ENCODE results near the gene WNK2. TPM values are rescaled to one million over a fixed set of nuclear protein-coding genes. Genes with fewer than 3 reads are reported as not detected.
"Not testable (repeated sequence)": the region's sequence is repeated elsewhere in the genome, so short reads cannot be mapped to it uniquely, and the experiment has no call there.

WNK2 gene
- total RNA-seq, 2 experiments from 2014 or later = 3.3 to 4.6 TPM

- no peak overlapping the region for H3K4me3 Mint-ChIP-seq
- H3K27me3 Mint-ChIP-seq = no peaks in the 10 kb centered on the region
- peaks cover 9% of the 10 kb centered on the region for H3K4me1 Mint-ChIP-seq
- ChIA-PET POLR2A (no interaction called here), CTCF (interaction anchor here (0.7 kb wide), 2 partner anchors 11 to 438 kb away, joined by 3 to 4 read pairs; no protein-coding TSS in a partner anchor)
- intact Hi-C loops (cut with DNase I, micrococcal nuclease) = no loop called here
- H3K9me3 Mint-ChIP-seq (ENCODE audit: low read depth) = peaks cover 4% of the 10 kb centered on the region
- DNase-seq = peak; percentile 41
- ATAC-seq = peak; percentile 99
- H3K27ac Mint-ChIP-seq = peak overlapping the region; percentile 19
- no peaks in the 10 kb centered on the region for H3K36me3 Mint-ChIP-seq (ENCODE audit: low read depth)
Observed at GRCh38 chr9:93357649-93358048, 173.7 kb downstream of the WNK2 start.

DNA sequence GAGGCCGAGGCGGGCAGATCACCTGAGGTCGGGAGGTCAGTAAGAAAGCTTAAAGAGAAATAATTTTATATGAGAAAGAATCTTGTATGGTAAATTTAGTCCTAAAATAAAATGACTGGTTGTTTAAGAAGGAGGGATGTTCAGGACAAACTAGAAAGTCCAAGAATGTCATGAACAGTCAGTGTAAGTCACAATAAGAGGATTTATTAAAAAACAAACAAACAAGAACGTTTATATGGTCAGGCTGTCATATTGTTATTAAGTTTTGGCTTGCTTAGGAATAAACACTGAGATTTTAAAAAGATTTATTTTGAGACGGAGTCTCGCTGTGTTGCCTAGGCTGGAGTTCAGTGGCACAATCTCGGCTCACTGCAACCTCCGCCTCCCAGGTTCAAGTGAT is 176.0 kb downstream of the WNK2 start:
- H3K9me3 Mint-ChIP-seq (ENCODE audit: low read depth); intact Hi-C loops (cut with DNase I, micrococcal nuclease); DNase-seq; H3K4me1 Mint-ChIP-seq; H3K27ac Mint-ChIP-seq; H3K27me3 Mint-ChIP-seq; H3K36me3 Mint-ChIP-seq (ENCODE audit: low read depth); ATAC-seq; H3K4me3 Mint-ChIP-seq; POLR2A ChIA-PET: not testable (repeated sequence)
- CTCF ChIA-PET = interaction anchor here (0.6 to 1.4 kb wide), 2 partner anchors 16 to 25 kb away, joined by 3 read pairs; no protein-coding TSS in a partner anchor

DNA sequence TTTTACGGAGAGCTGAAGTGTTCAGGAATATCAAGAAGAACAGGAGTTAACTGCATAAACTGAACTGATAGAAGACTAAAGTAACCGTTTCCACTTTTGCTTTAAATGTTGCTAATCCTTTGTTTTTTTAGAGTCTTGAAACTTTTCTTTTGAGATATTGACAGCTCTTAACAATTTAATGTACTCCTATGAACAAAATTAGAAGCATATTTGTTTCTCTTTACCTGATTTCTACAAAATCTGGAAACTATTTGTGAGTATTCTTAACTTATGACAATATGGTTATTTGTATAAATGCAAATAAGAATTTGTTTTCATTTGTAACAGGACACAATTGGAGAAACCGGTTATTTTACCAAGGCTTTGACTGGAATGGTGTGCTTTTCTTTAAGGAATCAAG is 178.1 kb downstream of the WNK2 start:
- peaks cover 7% of the 10 kb centered on the region for H3K9me3 Mint-ChIP-seq (ENCODE audit: low read depth)
- peaks cover 9% of the 10 kb centered on the region for H3K4me1 Mint-ChIP-seq
- ChIA-PET POLR2A (no interaction called here), CTCF (no interaction called here)
- intact Hi-C loops (cut with DNase I, micrococcal nuclease) = no loop called here
- no peaks in the 10 kb centered on the region for H3K36me3 Mint-ChIP-seq (ENCODE audit: low read depth)
- H3K27ac Mint-ChIP-seq = no peak overlapping the region
- no peaks in the 10 kb centered on the region for H3K27me3 Mint-ChIP-seq
- ATAC-seq = no peak
- H3K4me3 Mint-ChIP-seq = no peak overlapping the region
- no peak for DNase-seq

GRCh38 chr9:93364734-93365426 is 180.9 kb downstream of the WNK2 start:
- ChIA-PET CTCF (no interaction called here), POLR2A (no interaction called here)
- H3K27ac Mint-ChIP-seq = no peak overlapping the region
- no peaks in the 10 kb centered on the region for H3K36me3 Mint-ChIP-seq (ENCODE audit: low read depth)
- no peak for ATAC-seq
- H3K27me3 Mint-ChIP-seq = no peaks in the 10 kb centered on the region
- no peaks in the 10 kb centered on the region for H3K4me1 Mint-ChIP-seq
- DNase-seq = no peak
- H3K9me3 Mint-ChIP-seq (ENCODE audit: low read depth) = peaks cover 7% of the 10 kb centered on the region
- H3K4me3 Mint-ChIP-seq = no peak overlapping the region
- intact Hi-C loops (cut with DNase I, micrococcal nuclease) = no loop called here

- Mint-ChIP-seq H3K4me3 (no peak overlapping the region), H3K4me1 (no peaks in the 10 kb centered on the region), H3K9me3 (ENCODE audit: low read depth) (peaks cover 5% of the 10 kb centered on the region), H3K27ac (no peak overlapping the region), H3K36me3 (ENCODE audit: low read depth) (no peaks in the 10 kb centered on the region), H3K27me3 (no peaks in the 10 kb centered on the region)
- intact Hi-C loops (cut with DNase I, micrococcal nuclease) = no loop called here
- ATAC-seq (no peak), DNase-seq (no peak)
- POLR2A ChIA-PET = no interaction called here
- CTCF ChIA-PET = no interaction called here
Observed at GRCh38 chr9:93365427-93366118, 181.6 kb downstream of the WNK2 start.

- DNase-seq (no peak), ATAC-seq (no peak)
- intact Hi-C loops (cut with DNase I, micrococcal nuclease) = no loop called here
- no peak overlapping the region for H3K4me3 Mint-ChIP-seq
- ChIA-PET CTCF (no interaction called here), POLR2A (no interaction called here)
- no peaks in the 10 kb centered on the region for H3K4me1 Mint-ChIP-seq
- H3K36me3 Mint-ChIP-seq (ENCODE audit: low read depth) = no peaks in the 10 kb centered on the region
- peaks cover 5% of the 10 kb centered on the region for H3K9me3 Mint-ChIP-seq (ENCODE audit: low read depth)
- no peaks in the 10 kb centered on the region for H3K27me3 Mint-ChIP-seq
- no peak overlapping the region for H3K27ac Mint-ChIP-seq
Observed at GRCh38 chr9:93366119-93366447, 182.1 kb downstream of the WNK2 start.

DNA sequence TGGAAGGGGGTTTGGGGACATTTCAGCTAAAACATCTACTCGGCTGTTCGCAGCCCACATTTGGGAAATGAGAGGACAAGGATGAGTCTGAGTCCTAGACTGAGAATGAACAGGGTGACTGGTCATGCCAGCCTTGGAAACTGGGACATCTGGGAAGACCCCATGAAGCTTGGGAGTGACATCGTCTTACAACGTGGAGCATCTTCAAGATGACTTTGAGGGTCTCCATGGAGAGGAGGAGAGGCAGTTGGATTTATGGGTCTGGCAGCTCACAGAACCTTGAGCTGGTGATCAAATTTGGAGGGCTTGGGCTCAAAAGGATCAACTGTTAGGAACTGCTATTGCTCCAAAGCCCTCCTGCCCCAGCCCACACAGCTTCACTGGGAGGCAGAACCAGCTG is 182.5 kb downstream of the WNK2 start:
- POLR2A ChIA-PET; H3K27ac Mint-ChIP-seq; H3K36me3 Mint-ChIP-seq (ENCODE audit: low read depth); DNase-seq; H3K4me1 Mint-ChIP-seq; CTCF ChIA-PET; H3K9me3 Mint-ChIP-seq (ENCODE audit: low read depth); ATAC-seq; H3K27me3 Mint-ChIP-seq; H3K4me3 Mint-ChIP-seq; intact Hi-C loops (cut with DNase I, micrococcal nuclease): not testable (repeated sequence)

DNA sequence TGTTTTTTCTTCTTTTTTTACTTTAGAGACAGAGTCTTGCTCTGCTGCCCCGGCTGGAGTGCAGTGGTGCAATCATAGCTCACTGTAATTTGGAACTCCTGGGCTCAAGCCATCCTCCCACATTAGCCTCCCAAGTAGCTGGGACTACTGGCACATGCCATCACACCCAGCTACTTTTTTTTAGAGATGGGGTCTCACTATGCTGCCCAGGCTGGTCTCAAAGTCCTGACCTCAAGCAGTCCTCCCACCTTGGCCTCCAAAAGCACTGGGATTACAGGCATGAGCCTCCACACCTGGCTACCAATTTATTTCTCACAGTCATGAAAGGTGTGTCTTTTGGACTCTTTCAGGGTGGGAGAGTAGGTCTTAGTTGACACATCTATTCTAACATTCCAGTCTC is 184.5 kb downstream of the WNK2 start:
- Mint-ChIP-seq H3K36me3 (ENCODE audit: low read depth) (no peaks in the 10 kb centered on the region), H3K9me3 (ENCODE audit: low read depth) (peaks cover 3% of the 10 kb centered on the region), H3K27me3 (peaks cover 3% of the 10 kb centered on the region), H3K27ac (no peak overlapping the region), H3K4me3 (no peak overlapping the region), H3K4me1 (no peaks in the 10 kb centered on the region)
- intact Hi-C loops (cut with DNase I, micrococcal nuclease) = no loop called here
- DNase-seq = no peak
- ChIA-PET POLR2A (no interaction called here), CTCF (no interaction called here)
- no peak for ATAC-seq

GRCh38 chr9:93369686-93370085 is 185.7 kb downstream of the WNK2 start:
- POLR2A ChIA-PET = no interaction called here
- ATAC-seq (no peak), DNase-seq (no peak)
- CTCF ChIA-PET = interaction anchor here (0.7 kb wide), 1 partner anchor 590 kb away, joined by 3 read pairs; no protein-coding TSS in a partner anchor
- no peaks in the 10 kb centered on the region for H3K9me3 Mint-ChIP-seq (ENCODE audit: low read depth)
- peaks cover 3% of the 10 kb centered on the region for H3K27me3 Mint-ChIP-seq
- no peaks in the 10 kb centered on the region for H3K4me1 Mint-ChIP-seq
- no peak overlapping the region for H3K27ac Mint-ChIP-seq
- intact Hi-C loops (cut with DNase I, micrococcal nuclease) = no loop called here
- H3K36me3 Mint-ChIP-seq (ENCODE audit: low read depth) = no peaks in the 10 kb centered on the region
- no peak overlapping the region for H3K4me3 Mint-ChIP-seq

Other genes starting within 250 kb of the WNK2 start
- 10 to 100 TPM; 41.8 to 66.7 TPM for gene FGD3, start 236.6 kb upstream of the WNK2 start, total RNA-seq
- 10 to 100 TPM; 51.4 to 57.9 TPM for gene SUSD3, start 125.4 kb upstream of the WNK2 start, total RNA-seq
- gene CARD19, start 87.9 kb upstream of the WNK2 start, total RNA-seq = 10 to 100 TPM; 39.6 to 44.4 TPM
- 100 to 1,000 TPM in 1 of 2 experiments, 10 to 100 TPM in 1; 77.4 to 108 TPM for gene NINJ1, start 49.9 kb upstream of the WNK2 start, total RNA-seq